ENCODE results near the gene TBX19.

- no peak for TF ChIP-seq CTCF (conservative IDR thresholded peaks at IDR 0.05)
- no peak for TF ChIP-seq EZH2 (IDR thresholded peaks at IDR 0.05; ENCODE audit: low read depth)
These were observed 63.8 kb downstream of the TBX19 start for GRCh38 chr1:168344517-168344916.
